Non-pigmented ciliary epithelial cell (primary cell): Measurements from ENCODE around the gene SPDYE17.
"Not testable (repeated sequence)": the region's sequence is repeated elsewhere in the genome, so short reads cannot be mapped to it uniquely, and the experiment has no call there.

Experiments
- DNase-seq: peaks from one replicate; pipeline ENCODE4 v3.0.0-alpha.2; 2010; ENCODE audit warnings: low read depth

Gene SPDYE17

DNA sequence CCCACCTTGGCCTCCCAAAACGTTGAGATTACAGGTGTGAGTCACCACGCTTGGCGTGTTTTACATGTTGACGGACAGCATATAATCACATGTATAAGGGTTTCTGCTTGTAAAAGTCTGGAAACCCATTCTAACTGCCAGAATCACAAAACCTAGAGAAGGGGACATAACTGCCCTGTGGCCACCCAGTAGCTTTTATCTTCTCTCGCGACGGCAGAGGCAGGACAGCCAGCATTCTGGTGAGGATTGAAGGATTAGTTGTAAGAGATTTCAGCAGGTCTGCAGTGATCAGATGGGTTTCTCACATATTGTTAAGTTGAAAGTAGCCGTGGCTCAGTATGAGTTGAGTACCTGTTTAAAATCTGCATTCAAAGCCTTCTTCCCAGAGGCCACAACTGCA, 59.8 kb downstream of the SPDYE17 start:
- not testable (repeated sequence) for DNase-seq
